NB4 (cell line): ENCODE data around the gene DIRAS2.

Experiments used
- MYC ChIP-seq: IDR thresholded peaks from 2 replicates; pipeline ENCODE4 v1.6.1; 2011; ENCODE audit warnings: low read depth, low read length
- POLR2A ChIP-seq: IDR thresholded peaks from 2 replicates; pipeline ENCODE4 v1.6.1; 2011; ENCODE audit warnings: mild to moderate bottlenecking; ENCODE audit not compliant: insufficient read length; ENCODE audit errors: extremely low read depth
- TF ChIP-seq, protein P1 (sequence below): IDR thresholded peaks from one replicate; pipeline ENCODE4 v1.5.1; 2012; ENCODE audit warnings: low read depth, low read length
- TF ChIP-seq, protein P2 (sequence below): IDR thresholded peaks from 2 replicates; pipeline ENCODE4 v1.6.1; 2011; ENCODE audit warnings: low read depth, low read length

DNA sequence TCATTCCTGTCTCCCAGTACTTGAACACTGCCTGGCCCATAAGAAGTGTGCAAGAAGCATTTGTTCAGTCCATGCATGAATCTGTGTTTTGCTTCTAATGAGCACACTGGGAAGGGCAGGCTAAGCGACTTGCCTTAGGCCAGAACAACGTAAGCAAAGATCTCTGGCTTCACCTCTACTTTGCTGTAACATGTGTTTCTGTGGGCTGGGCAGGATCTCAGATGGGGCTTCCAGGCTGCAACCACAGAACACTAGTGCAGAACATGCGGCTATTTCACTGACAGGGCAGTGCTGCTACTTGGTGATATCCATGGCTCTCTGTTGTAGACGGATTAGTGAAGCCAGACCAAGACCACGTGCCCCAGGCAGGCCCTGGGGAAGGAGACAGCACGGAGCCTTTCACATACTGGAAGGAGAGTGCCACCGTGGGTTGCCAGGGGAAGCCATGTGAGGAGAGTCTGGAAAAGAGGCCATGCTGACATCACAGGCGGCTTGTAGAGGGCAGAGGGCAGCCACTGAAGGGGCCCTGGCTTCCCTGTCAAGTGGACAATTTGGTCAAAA is 9.9 kb downstream of the DIRAS2 start:
- TF ChIP-seq, protein P1, sequence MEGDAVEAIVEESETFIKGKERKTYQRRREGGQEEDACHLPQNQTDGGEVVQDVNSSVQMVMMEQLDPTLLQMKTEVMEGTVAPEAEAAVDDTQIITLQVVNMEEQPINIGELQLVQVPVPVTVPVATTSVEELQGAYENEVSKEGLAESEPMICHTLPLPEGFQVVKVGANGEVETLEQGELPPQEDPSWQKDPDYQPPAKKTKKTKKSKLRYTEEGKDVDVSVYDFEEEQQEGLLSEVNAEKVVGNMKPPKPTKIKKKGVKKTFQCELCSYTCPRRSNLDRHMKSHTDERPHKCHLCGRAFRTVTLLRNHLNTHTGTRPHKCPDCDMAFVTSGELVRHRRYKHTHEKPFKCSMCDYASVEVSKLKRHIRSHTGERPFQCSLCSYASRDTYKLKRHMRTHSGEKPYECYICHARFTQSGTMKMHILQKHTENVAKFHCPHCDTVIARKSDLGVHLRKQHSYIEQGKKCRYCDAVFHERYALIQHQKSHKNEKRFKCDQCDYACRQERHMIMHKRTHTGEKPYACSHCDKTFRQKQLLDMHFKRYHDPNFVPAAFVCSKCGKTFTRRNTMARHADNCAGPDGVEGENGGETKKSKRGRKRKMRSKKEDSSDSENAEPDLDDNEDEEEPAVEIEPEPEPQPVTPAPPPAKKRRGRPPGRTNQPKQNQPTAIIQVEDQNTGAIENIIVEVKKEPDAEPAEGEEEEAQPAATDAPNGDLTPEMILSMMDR = no peak
- TF ChIP-seq POLR2A (no peak), MYC (no peak)
- TF ChIP-seq, protein P2, sequence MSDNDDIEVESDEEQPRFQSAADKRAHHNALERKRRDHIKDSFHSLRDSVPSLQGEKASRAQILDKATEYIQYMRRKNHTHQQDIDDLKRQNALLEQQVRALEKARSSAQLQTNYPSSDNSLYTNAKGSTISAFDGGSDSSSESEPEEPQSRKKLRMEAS = no peak
